Neuronal stem cell (in vitro differentiated cells): ENCODE measurements around the gene CPVL.

ENCODE experiments used
- DNase-seq: peaks from one replicate; pipeline ENCODE4 v3.0.0-alpha.2; 2013; ENCODE audit warnings: low spot score
- H2AFZ ChIP-seq: one replicate; pipeline ENCODE4 v1.6.1; 2013; ENCODE audit warnings: mild to moderate bottlenecking, low read length, inconsistent platforms
- H2AK5ac ChIP-seq: 2 replicates; pipeline ENCODE4 v1.6.1; 2013; ENCODE audit warnings: low read depth, mild to moderate bottlenecking, inconsistent platforms, low read length, moderate library complexity, mixed read lengths
- H2BK120ac ChIP-seq: 2 replicates; pipeline ENCODE4 v1.6.1; 2013; ENCODE audit warnings: low read depth, mild to moderate bottlenecking, inconsistent platforms, low read length, moderate library complexity, mixed read lengths
- H2BK12ac ChIP-seq: one replicate; pipeline ENCODE4 v1.6.1; 2013; ENCODE audit warnings: low read length, inconsistent platforms
- H2BK15ac ChIP-seq: 2 replicates; pipeline ENCODE4 v1.6.1; 2013; ENCODE audit warnings: mild to moderate bottlenecking, low read length, inconsistent platforms, mixed read lengths
- H2BK5ac ChIP-seq: one replicate; pipeline ENCODE4 v1.6.1; 2013; ENCODE audit warnings: inconsistent platforms, mild to moderate bottlenecking, low read length, moderate library complexity
- H3K14ac ChIP-seq: one replicate; pipeline ENCODE4 v1.6.1; 2013; ENCODE audit warnings: low read length, inconsistent platforms
- H3K18ac ChIP-seq: 2 replicates; pipeline ENCODE4 v1.6.1; 2013; ENCODE audit warnings: low read length, inconsistent platforms
- H3K23ac ChIP-seq: 2 replicates; pipeline ENCODE4 v1.6.1; 2013; ENCODE audit warnings: low read depth, mild to moderate bottlenecking, mixed read lengths, low read length, inconsistent platforms; ENCODE audit not compliant: poor library complexity
- H3K27ac ChIP-seq: replicated peaks from 3 replicates; pipeline ENCODE4 v1.5.1; 2013; ENCODE audit warnings: low read length, inconsistent platforms
- H3K27me3 ChIP-seq, 3 experiments: 2 replicates each; pipeline ENCODE4 v1.6.1; 2013; ENCODE audit warnings: low read length in 3 of 3, mild to moderate bottlenecking in 2 of 3, inconsistent platforms in 1 of 3, low read depth in 1 of 3, mixed read lengths in 1 of 3, moderate library complexity in 1 of 3; ENCODE audit not compliant: control insufficient read depth in 3 of 3, insufficient read depth in 3 of 3
- H3K36me3 ChIP-seq, 2 donors: replicated peaks in 1 of 2; 2 replicates each; pipeline ENCODE4 v1.6.1; 2013; ENCODE audit warnings: low read length in 2 of 2; ENCODE audit not compliant: control insufficient read depth in 2 of 2, insufficient read depth in 2 of 2
- H3K4ac ChIP-seq: 2 replicates; pipeline ENCODE4 v1.6.1; 2013; ENCODE audit warnings: inconsistent platforms, mild to moderate bottlenecking, low read length, moderate library complexity
- H3K4me1 ChIP-seq, 2 donors: 1 replicate in 1 of 2; 2 replicates in 1 of 2; pipeline ENCODE4 v1.6.1; 2013; ENCODE audit warnings: low read length in 2 of 2, low read depth in 1 of 2; ENCODE audit not compliant: control insufficient read depth in 2 of 2, insufficient read depth in 1 of 2
- H3K4me2 ChIP-seq: one replicate; pipeline ENCODE4 v1.6.1; 2013; ENCODE audit warnings: mild to moderate bottlenecking, low read length, inconsistent platforms; ENCODE audit not compliant: insufficient read depth, poor library complexity, severe bottlenecking
- H3K4me3 ChIP-seq, 2 donors: 2 replicates each; pipeline ENCODE4 v1.5.1; 2013; ENCODE audit warnings: low read length in 2 of 2, mild to moderate bottlenecking in 2 of 2, inconsistent platforms in 1 of 2, moderate library complexity in 1 of 2
- H3K79me1 ChIP-seq: one replicate; pipeline ENCODE4 v1.6.1; 2013; ENCODE audit warnings: low read depth, mild to moderate bottlenecking, inconsistent platforms, low read length, moderate library complexity
- H3K9ac ChIP-seq: one replicate; pipeline ENCODE4 v1.6.1; 2013; ENCODE audit warnings: mild to moderate bottlenecking, low read depth, low read length, inconsistent platforms; ENCODE audit not compliant: poor library complexity
- H3K9me3 ChIP-seq, 2 donors: replicated peaks in 1 of 2; 2 replicates each; pipeline versions ENCODE3 to v1.6.1; 2013; ENCODE audit warnings: low read length in 2 of 2, mild to moderate bottlenecking in 2 of 2, inconsistent platforms in 1 of 2, low read depth in 1 of 2, mixed read lengths in 1 of 2, moderate library complexity in 1 of 2; ENCODE audit not compliant: control insufficient read depth in 2 of 2, insufficient read depth in 1 of 2
- H4K8ac ChIP-seq: one replicate; pipeline ENCODE4 v1.6.1; 2013; ENCODE audit warnings: low read depth, mild to moderate bottlenecking, inconsistent platforms, low read length, moderate library complexity
- H4K91ac ChIP-seq: one replicate; pipeline ENCODE4 v1.6.1; 2013; ENCODE audit warnings: low read length, low read depth, mild to moderate bottlenecking, inconsistent platforms; ENCODE audit not compliant: poor library complexity
- WGBS, 2 donors: extraction: QIAGEN DNeasy Blood & Tissue Kit; methylation state at CpG; one replicate each; pipeline ENCODE4 v1.1.7; 2013; ENCODE audit warnings: missing lambda C conversion rate in 2 of 2, mixed read lengths in 1 of 2; ENCODE audit not compliant: insufficient read length in 2 of 2, insufficient replicate concordance in 1 of 2; ENCODE audit errors: extremely low coverage in 2 of 2; 5-methylcytosine and 5-hydroxymethylcytosine counted together

CPVL gene

DNA sequence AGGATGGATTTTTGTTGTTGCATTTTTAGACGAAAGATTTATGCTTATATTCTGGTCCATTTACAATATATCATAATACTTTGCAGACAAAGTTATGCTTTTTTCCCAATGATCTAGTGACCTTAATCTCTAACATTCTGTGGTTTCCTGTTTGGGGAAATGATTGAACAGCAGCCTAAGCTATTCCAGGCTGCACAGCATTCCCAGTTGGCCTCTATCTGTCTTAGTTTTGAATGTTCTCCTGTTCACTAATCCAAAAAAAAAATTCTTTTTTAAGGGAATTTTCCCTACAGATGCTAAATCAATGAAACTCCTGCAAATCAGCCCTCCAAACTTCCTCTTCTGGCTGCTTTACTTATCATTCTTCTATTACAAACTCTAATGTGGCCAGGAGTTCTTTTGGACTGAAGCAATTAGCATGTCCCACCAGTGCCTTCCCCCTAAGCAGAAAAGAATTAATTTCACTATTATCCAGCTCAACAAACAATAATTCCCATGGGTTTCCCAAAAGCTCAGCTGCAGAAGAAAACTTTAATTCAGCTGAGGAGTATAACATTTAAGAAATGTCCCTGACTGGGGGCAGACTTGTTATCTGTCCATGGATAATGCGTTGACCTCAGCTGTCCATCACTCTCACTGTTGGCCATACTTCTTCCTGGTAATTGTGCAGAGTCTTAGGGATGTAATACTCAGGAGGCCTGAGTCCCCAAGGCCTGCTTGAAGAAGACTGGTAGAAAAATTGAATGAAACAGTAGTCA lies 106.3 kb downstream of the CPVL start:
- Histone ChIP-seq H3K4me3 (no peak overlapping the region), H3K9ac (no peak overlapping the region), H3K4me2 (no peak overlapping the region), H2BK12ac (no peak overlapping the region), H3K4me1 (peaks cover 17 to 46% of the 10 kb centered on the region in 2 donors), H3K23ac (no peak overlapping the region), H2AK5ac (no peak overlapping the region), H3K27me3 (no peaks in the 10 kb centered on the region), H3K14ac (no peak overlapping the region), H2AFZ (peak overlapping the region; percentile 54), H3K27ac (no peak overlapping the region), H2BK120ac (no peak overlapping the region), H2BK5ac (no peak overlapping the region), H3K36me3 (no peaks in the 10 kb centered on the region), H3K9me3 (peaks cover 0 to 4% of the 10 kb centered on the region in 2 donors), H4K8ac (no peak overlapping the region), H3K18ac (no peak overlapping the region), H4K91ac (no peak overlapping the region), H3K4ac (no peak overlapping the region), H2BK15ac (no peak overlapping the region), H3K79me1 (no peaks in the 10 kb centered on the region)
- WGBS, 2 donors, result no CpG with 5 or more reads among the region's 2 CpGs
- DNase-seq, result no peak

DNA sequence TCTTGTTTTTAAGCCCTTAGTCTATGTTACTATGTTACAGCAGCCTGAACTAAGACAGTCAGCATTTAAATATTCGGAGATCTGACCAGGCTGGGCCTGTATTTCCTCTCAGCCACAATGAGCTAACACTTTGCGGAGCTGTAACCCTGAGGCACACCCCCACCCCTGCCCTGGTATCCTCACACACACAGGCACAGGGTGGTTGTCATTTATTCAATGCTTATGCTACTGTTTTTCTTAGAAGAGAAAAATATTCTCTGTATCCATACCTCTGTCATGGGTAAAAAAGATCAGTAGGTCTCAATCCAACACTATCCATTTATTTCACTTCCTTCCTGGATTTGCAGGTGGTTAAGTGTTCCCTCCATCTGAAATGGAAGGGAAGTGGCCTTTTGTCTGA lies 107.9 kb downstream of the CPVL start:
- H2AFZ ChIP-seq, result peak overlapping the region; percentile 36
- H3K14ac ChIP-seq, result no peak overlapping the region
- H2BK12ac ChIP-seq, result no peak overlapping the region
- no peak overlapping the region for H3K4ac ChIP-seq
- no peak overlapping the region for H3K18ac ChIP-seq
- H2BK5ac ChIP-seq, result no peak overlapping the region
- no peak overlapping the region for H3K23ac ChIP-seq
- peaks cover 16 to 40% of the 10 kb centered on the region in 2 donors for H3K4me1 ChIP-seq
- H3K4me3 ChIP-seq, result no peak overlapping the region
- no peak overlapping the region for H4K91ac ChIP-seq
- H3K4me2 ChIP-seq, result no peak overlapping the region
- no peak overlapping the region for H2AK5ac ChIP-seq
- no peak overlapping the region for H2BK15ac ChIP-seq
- no peak for DNase-seq
- WGBS, 2 donors, result no CpG with 5 or more reads among the region's 2 CpGs
- H3K79me1 ChIP-seq, result no peaks in the 10 kb centered on the region
- no peak overlapping the region for H3K27ac ChIP-seq
- no peaks in the 10 kb centered on the region for H3K9me3 ChIP-seq
- no peak overlapping the region for H2BK120ac ChIP-seq
- no peak overlapping the region for H3K9ac ChIP-seq
- no peaks in the 10 kb centered on the region for H3K36me3 ChIP-seq
- no peaks in the 10 kb centered on the region for H3K27me3 ChIP-seq
- no peak overlapping the region for H4K8ac ChIP-seq

DNA sequence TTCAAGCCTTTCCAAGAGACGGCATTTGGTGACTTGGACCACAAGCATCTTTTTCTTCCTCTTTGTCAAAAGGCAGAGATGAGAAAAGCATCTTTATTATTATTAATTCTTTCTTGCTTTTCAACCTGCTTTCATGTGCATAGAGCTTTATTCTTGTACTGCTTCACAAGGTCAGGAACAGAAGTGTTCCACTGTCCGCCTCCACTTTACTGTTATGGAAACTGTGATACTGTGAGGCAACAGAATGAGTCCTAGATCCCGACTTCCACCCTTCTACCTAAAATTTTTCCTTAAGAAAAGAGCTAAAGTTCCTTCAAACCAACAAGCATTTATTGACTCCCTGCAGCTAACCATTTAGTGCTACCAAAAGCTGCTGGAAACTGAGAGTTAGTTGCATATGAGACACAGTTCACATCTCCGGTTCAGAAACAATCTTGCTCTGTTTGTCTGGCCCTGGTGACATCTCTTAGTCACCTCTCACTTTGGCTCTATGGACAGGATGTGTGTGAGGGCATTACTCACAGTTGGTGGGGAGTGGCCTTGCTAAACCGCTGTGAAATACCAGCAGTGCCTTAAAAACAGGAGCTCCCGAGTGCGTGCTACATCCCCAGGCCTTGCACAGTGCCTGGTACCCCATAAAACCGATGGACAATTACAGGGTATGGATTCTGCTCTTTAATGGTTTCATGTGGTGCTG lies 111.1 kb downstream of the CPVL start:
- no peak overlapping the region for H2BK5ac ChIP-seq
- H3K4me2 ChIP-seq, result no peak overlapping the region
- H3K27ac ChIP-seq, result no peak overlapping the region

DNA sequence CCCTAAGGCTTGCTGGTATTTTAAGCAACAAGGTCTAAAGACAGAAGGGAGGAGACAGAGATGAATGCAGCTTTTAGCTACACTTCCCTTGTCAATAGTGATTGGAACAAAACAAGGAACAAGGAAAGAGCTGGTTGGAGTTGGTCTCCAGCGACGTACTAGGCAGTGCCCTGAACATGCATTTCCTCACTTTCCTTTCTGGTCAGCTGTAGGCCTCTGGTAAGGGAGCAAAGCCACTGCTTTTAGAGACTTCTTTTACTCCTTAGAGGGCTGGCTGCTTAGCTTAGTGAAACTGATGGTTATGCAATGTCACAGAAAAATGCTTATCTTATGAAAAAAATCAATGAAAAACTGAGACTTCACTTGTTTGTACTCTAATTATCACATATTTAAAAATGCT lies 112.8 kb downstream of the CPVL start:
- Histone ChIP-seq H2BK12ac (no peak overlapping the region), H3K18ac (no peak overlapping the region), H2AK5ac (no peak overlapping the region), H2BK120ac (no peak overlapping the region), H3K27me3 (no peaks in the 10 kb centered on the region), H3K14ac (no peak overlapping the region), H3K36me3 (no peaks in the 10 kb centered on the region), H2AFZ (no peak overlapping the region), H3K4ac (no peak overlapping the region), H3K9ac (no peak overlapping the region), H3K79me1 (no peaks in the 10 kb centered on the region), H3K4me2 (no peak overlapping the region), H2BK15ac (no peak overlapping the region), H3K27ac (no peak overlapping the region), H4K91ac (no peak overlapping the region), H3K23ac (no peak overlapping the region), H2BK5ac (no peak overlapping the region), H3K9me3 (peaks cover 0 to 7% of the 10 kb centered on the region in 2 donors), H3K4me3 (no peak overlapping the region), H4K8ac (no peak overlapping the region), H3K4me1 (peaks cover 8 to 17% of the 10 kb centered on the region in 2 donors)
- DNase-seq, result no peak
- WGBS, 2 donors, result no CpG with 5 or more reads among the region's 2 CpGs

More for the DNA sequence above, 111.1 kb downstream of the CPVL start:
- H3K18ac ChIP-seq, result no peak overlapping the region
- H2BK12ac ChIP-seq, result no peak overlapping the region
- no peaks in the 10 kb centered on the region for H3K79me1 ChIP-seq
- H2BK120ac ChIP-seq, result no peak overlapping the region
- peak overlapping the region; percentile 62 for H2AFZ ChIP-seq
- no peak overlapping the region for H2AK5ac ChIP-seq
- H3K9ac ChIP-seq, result no peak overlapping the region
- H3K36me3 ChIP-seq, result no peaks in the 10 kb centered on the region
- no peak overlapping the region for H4K8ac ChIP-seq
- H3K4ac ChIP-seq, result no peak overlapping the region
- no peak overlapping the region for H3K4me3 ChIP-seq
- DNase-seq, result no peak
- H3K27me3 ChIP-seq, result no peaks in the 10 kb centered on the region
- H4K91ac ChIP-seq, result no peak overlapping the region
- H3K4me1 ChIP-seq, result peaks cover 10 to 33% of the 10 kb centered on the region in 2 donors
- no peaks in the 10 kb centered on the region for H3K9me3 ChIP-seq
- H2BK15ac ChIP-seq, result no peak overlapping the region
- WGBS, 2 donors, result no CpG with 5 or more reads among the region's 8 CpGs
- H3K14ac ChIP-seq, result no peak overlapping the region
- H3K23ac ChIP-seq, result no peak overlapping the region
